NCI-H524 (cell line): ENCODE results near the gene AMZ1.

Experiments used
- DNase-seq, 2 experiments: peaks; one replicate each; lab custom pipeline; 2025; lab: John Stamatoyannopoulos, UW

AMZ1 gene

DNA sequence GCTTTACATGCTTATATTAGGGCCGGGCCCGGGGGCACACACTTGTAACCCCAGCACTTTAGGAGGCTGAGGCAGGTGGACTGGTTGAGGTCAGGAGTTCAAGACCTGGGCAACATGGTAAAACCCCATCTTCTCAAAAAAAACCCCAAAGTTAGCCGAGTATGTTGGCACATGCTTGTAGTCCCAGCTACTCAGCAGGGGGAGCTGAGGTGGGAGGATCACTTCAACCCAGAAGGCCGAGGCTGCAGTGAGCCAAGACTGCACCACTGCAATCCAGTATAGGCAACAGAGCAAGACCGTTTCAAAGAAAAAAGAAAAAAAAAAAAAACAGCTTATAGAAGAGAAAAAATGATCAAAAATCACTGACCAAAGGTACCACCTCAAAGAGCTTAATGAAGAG is 63.1 kb downstream of the AMZ1 start:
- no peak for DNase-seq

DNA sequence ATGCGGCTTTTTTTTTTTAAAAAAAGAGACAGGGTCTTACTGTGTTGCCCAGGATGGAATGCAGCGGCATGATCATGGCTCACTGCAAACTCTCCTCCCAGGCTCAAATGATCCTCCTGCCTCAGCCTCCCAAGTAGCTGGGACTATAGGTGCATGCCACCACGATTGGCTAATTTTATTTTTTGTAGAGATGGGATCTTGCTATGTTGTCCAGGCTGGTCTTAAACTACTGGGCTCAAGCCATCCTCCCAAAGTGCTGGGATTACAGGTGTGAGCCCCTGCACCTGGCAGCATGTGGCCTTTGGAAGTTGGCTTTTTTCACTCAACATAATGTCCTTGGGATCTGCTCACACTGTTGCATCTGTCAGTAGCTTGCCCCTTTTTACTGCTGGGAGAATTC is 65.1 kb downstream of the AMZ1 start:
- no peak for DNase-seq

DNA sequence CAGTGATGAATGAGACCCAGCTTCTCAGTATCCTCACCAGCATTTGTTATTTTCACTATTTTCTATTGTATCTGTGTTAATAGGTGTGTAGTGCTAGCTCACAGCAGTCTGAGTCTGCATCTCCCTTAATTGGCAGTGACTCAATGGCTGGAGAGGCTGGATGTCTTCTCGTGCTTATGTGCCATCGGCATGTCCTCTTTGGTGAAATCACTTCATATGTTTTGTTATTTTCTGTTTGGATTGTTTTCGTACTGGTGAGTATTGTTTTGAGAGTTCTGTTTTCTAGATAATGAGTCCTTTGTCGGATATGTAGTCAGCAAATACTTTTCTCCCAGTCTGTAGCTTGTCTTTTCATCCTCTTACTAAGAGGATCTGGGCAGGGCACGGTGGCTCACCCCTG is 66.1 kb downstream of the AMZ1 start:
- no peak for DNase-seq

- DNase-seq = no peak
Measured at GRCh38 chr7:2754912-2755311, 66.9 kb downstream of the AMZ1 start.

- no peak for DNase-seq
Measured at GRCh38 chr7:2755531-2755930, 67.5 kb downstream of the AMZ1 start.

DNA sequence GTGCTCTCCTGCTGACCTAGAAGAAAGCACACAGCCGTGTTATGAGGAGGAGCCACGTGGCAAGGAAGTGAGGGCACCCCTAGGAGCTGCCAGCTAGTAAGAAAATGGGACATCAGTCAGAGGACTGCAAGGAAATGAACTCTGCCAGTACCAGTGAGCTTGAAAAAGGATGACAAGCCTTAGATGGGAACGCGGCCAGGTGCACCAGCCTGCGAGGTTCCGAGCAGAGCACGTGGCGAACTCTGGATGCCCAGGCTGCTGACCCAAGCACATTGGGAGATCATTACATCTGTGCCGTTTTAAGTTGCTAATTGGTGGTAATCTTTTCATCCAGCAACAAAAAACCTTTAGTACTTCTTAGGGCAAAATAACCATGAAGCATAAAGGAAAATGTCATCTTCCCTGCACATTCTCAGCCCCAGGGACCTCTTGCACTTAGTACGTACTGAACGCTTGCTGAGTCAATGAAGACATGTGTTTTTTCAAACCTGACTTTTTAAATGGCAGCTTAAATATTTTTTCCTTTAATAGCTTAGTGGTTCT is 69.4 kb downstream of the AMZ1 start:
- DNase-seq = no peak

GRCh38 chr7:2757904-2758672 is 70.1 kb downstream of the AMZ1 start:
- DNase-seq = no peak

DNA sequence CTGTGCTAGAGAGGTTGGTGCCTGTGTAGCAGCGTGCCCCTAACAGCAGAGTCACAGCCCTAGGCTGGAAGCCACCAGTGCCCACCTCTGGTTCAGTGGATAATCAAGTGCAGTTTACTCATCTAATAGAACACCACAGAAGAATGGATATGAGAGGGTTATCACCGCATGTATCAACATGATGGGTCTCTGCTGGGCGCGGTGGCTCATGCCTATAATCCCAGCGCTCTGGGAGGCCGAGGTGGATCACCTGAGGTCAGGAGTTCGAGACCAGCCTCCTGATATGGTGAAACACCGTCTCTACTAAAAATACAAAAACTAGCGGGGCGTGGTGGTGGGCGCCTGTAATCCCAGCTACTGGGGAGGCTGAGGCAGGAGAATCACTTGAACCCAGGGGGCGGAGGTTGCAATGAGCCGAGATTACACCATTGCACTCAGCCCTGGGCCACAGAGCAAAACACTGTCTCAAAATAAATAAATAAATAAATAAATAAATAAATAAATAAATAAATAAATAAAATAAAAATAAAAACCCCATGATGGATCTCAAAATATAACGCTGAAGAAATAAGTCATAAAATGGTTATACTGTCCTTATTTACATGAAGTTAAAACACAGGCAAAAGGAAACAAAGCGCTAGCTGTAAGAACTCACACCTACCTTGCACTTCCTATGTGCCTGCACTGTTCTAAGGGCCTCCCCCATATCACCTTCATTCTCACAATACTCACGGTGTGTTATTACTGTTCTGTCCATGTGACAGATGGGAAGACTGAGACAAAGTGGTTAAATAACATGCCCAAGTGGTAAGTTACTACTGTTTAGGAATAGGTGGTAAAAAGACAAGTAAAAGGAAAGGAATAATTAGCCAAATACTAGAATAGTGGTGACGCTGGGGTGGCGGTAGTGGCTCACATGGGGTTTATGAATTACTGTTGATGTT is 70.9 kb downstream of the AMZ1 start:
- no peak for DNase-seq

DNA sequence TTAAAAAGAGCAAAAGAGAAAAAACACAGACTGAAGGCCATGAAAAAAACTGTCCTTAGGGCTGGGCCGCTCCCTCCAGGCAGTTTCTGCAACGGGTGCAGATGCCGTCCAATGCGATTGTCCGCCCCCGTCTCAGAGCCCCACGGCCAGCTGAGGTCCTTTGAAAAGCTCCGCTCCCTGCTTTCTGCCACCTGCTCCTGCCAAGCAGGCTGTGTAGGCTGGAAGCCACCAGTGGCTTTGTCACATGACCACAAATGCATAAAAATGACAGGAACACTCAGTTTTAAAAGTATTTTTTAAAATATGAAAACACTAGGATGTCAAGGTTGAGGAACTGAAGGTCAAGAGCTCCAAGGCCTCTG is 71.7 kb downstream of the AMZ1 start:
- no peak for DNase-seq

DNA sequence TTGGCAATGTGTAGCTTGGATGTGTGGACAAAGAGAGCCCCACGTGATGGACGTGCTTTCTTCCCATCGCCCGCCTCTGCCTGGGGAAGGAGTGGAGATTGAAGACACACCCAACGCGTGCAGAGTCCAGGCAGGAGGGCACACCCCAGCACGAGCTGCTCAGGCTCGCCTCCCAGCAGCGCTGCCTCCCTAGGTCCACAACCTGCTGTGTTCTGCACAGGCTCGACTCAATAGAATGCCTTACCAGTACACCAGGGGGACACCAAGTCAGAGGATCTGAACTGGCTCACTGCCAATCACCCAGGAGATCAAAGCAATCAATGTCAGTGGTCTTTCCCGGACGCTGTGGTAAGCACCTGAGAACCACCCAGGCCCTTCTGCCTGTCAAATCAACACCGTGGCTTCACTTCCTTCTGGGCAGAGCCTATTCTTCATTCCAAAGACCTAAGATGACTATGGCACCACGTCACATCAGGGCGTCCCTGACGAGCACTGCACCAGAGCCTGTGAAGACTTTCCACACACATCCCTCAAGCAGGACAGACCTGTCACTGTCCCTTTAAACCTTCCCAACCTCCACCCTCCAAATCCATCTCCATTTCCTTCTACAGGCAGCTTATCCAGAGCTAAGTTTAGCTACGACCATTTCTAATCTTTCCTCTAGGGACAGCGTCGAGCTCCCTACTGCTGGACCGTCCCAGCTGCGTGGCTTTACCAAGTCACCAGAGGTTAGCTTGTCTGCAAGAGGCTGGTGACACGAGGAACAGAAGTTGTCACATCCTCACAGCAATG is 72.3 kb downstream of the AMZ1 start:
- DNase-seq = peak in 1 of 2 experiments; percentile 25

GRCh38 chr7:2761131-2761624 is 73.2 kb downstream of the AMZ1 start:
- no peak for DNase-seq

DNA sequence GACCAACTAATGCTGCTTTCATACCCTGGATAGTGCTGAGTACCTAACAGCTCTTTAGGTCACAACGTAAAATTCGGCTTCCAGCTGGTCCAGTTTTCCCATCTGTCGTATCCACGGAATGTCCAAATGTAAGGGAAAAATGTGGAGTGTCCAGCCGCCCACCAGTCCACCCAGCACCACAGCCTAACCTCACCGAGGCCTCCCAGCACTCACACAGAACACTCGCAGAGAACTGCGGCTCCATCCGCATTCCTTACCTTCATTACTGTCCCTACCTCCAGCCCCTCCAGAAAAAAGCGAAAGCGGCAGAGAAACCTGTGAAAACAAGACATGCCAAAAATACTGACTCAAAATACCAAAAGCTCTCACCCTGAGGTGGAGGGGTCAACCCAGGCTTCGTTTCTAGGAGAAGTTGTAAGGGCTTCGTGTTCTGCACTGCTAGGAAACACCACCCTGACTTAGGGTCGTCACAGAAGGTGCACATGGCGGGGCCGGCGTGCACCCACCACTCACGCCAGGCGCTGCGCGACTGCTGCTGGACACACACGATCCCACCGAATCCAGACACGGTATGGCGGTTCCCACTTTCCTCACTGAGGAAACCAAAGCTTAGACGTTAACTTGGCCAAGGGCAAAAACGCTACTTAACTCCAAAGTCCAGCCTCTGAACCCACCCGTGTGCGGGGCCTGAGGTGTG is 73.9 kb downstream of the AMZ1 start:
- DNase-seq = no peak

- DNase-seq = no peak
Measured at GRCh38 chr7:2763597-2763996, 75.6 kb downstream of the AMZ1 start.

- DNase-seq = no peak
Measured at GRCh38 chr7:2764621-2765020, 76.6 kb downstream of the AMZ1 start.
